Hepatocyte (in vitro differentiated cells): ENCODE measurements around the gene ELL2. TPM values are rescaled to one million over a fixed set of nuclear protein-coding genes. Genes with fewer than 3 reads are reported as not detected.

Experiments
- DNase-seq: peaks from one replicate; pipeline ENCODE4 v3.0.0-alpha.2; 2016; ENCODE audit warnings: low spot score
- H2AFZ ChIP-seq: fragments of 200-600 bp; sonication (generic); 2 replicates; pipeline ENCODE4 v1.6.0; 2016; ENCODE audit warnings: antibody characterized with exemption, mild to moderate bottlenecking
- H3K27ac ChIP-seq: fragments of 200-600 bp; sonication (generic); 2 replicates; pipeline ENCODE4 v1.5.1; 2016; ENCODE audit warnings: mild to moderate bottlenecking
- H3K27me3 ChIP-seq: fragments of 200-600 bp; sonication (generic); 2 replicates; pipeline ENCODE4 v1.6.1; 2016
- H3K36me3 ChIP-seq: fragments of 200-600 bp; sonication (generic); replicated peaks from 2 replicates; pipeline ENCODE4 v1.5.1; 2016; ENCODE audit warnings: low read depth; ENCODE audit not compliant: insufficient read depth
- H3K4me1 ChIP-seq: fragments of 200-600 bp; sonication (generic); 2 replicates; pipeline ENCODE4 v1.5.1; 2016; ENCODE audit warnings: mild to moderate bottlenecking, moderate library complexity; ENCODE audit not compliant: insufficient read depth
- H3K4me2 ChIP-seq: fragments of 200-600 bp; sonication (generic); 2 replicates; pipeline ENCODE4 v1.6.0; 2016
- H3K4me3 ChIP-seq: fragments of 200-600 bp; sonication (generic); 2 replicates; pipeline ENCODE4 v1.5.1; 2016; ENCODE audit warnings: mild to moderate bottlenecking
- H3K79me2 ChIP-seq: fragments of 200-600 bp; sonication (generic); 2 replicates; pipeline ENCODE4 v1.6.0; 2017; ENCODE audit warnings: mild to moderate bottlenecking
- H3K9me2 ChIP-seq: fragments of 200-600 bp; sonication (generic); replicated peaks from 2 replicates; pipeline ENCODE4 v1.6.0; 2017; ENCODE audit warnings: mild to moderate bottlenecking; ENCODE audit not compliant: insufficient read depth
- H3K9me3 ChIP-seq: fragments of 200-600 bp; sonication (generic); 2 replicates; pipeline ENCODE4 v1.5.1; 2016; ENCODE audit warnings: low read depth, mild to moderate bottlenecking
- H4K20me1 ChIP-seq: fragments of 200-600 bp; sonication (generic); 2 replicates; pipeline ENCODE4 v1.6.0; 2016; ENCODE audit warnings: mild to moderate bottlenecking; ENCODE audit not compliant: insufficient read depth, poor library complexity, severe bottlenecking
- CTCF ChIP-seq: fragments of 200-600 bp; sonication (generic); IDR thresholded peaks from 2 replicates; pipeline ENCODE4 v1.5.1; 2016; ENCODE audit warnings: antibody characterized with exemption, mild to moderate bottlenecking; ENCODE audit not compliant: poor library complexity
- EZH2 ChIP-seq: fragments of 200-600 bp; sonication (generic); IDR thresholded peaks from 2 replicates; pipeline ENCODE4 v1.6.1; 2016; ENCODE audit warnings: antibody characterized with exemption, mild to moderate bottlenecking, borderline replicate concordance
- EZH2phosphoT487 ChIP-seq: fragments of 200-600 bp; sonication (generic); IDR thresholded peaks from one replicate; pipeline ENCODE4 v1.6.1; 2018; ENCODE audit warnings: antibody characterized with exemption, mild to moderate bottlenecking, low read depth, moderate library complexity; ENCODE audit not compliant: unreplicated experiment, severe bottlenecking
- WGBS: methylation state at CpG from one replicate; pipeline ENCODE4 v1.1.6; 2016; ENCODE audit warnings: low lambda C conversion rate; ENCODE audit errors: missing lambda C conversion rate; 5-methylcytosine and 5-hydroxymethylcytosine counted together
- polyA plus RNA-seq: library from polyadenylated mRNA; unstranded; fragments of >200 nt; fragmentation: Nextera tagmentation; extraction: Ambion mirVana; gene quantifications from 2 replicates; pipeline ENCODE4 v1.2.1, GENCODE V29; 2016
- total RNA-seq: library from RNA; depleted of rRNA; stranded (reverse); fragments of >200 nt; gene quantifications from 2 replicates; pipeline ENCODE4 v1.2.3, GENCODE V29; 2014

Gene ELL2
- total and polyA plus RNA-seq, 2 experiments from 2014 or later, result 34.6 to 56.0 TPM

- Histone ChIP-seq H4K20me1 (no peaks in the 10 kb centered on the region), H3K4me1 (peaks cover 41% of the 10 kb centered on the region), H3K27ac (peak overlapping the region; percentile 91), H3K27me3 (no peaks in the 10 kb centered on the region), H3K9me2 (no peaks in the 10 kb centered on the region), H3K9me3 (no peaks in the 10 kb centered on the region), H2AFZ (no peak overlapping the region), H3K79me2 (no peaks in the 10 kb centered on the region), H3K4me3 (no peak overlapping the region), H3K4me2 (peak overlapping the region; percentile 68), H3K36me3 (no peaks in the 10 kb centered on the region)
- 11% methylated on average over 28 of the region's 28 CpGs for WGBS
- TF ChIP-seq CTCF, result peak; percentile 100
- no peak for TF ChIP-seq EZH2
- peak; percentile 93 for DNase-seq
These were observed 102.7 kb downstream of the ELL2 start for GRCh38 chr5:95858661-95859595.

- no peaks in the 10 kb centered on the region for H3K9me2 ChIP-seq
- H2AFZ ChIP-seq, result no peak overlapping the region
- H3K36me3 ChIP-seq, result no peaks in the 10 kb centered on the region
- H3K79me2 ChIP-seq, result no peaks in the 10 kb centered on the region
- DNase-seq, result peak; percentile 61
- no peaks in the 10 kb centered on the region for H3K27me3 ChIP-seq
- no peaks in the 10 kb centered on the region for H4K20me1 ChIP-seq
- H3K4me3 ChIP-seq, result no peak overlapping the region
- peak overlapping the region; percentile 91 for H3K27ac ChIP-seq
- 80% methylated on average over 8 of the region's 8 CpGs for WGBS
- H3K9me3 ChIP-seq, result no peaks in the 10 kb centered on the region
- peaks cover 32% of the 10 kb centered on the region for H3K4me1 ChIP-seq
- no peak for TF ChIP-seq EZH2
- no peak for TF ChIP-seq CTCF
- no peak for TF ChIP-seq EZH2phosphoT487
- no peak overlapping the region for H3K4me2 ChIP-seq
These were observed 103.6 kb downstream of the ELL2 start for GRCh38 chr5:95858023-95858461.

GRCh38 chr5:95857185-95857945 lies 104.3 kb downstream of the ELL2 start:
- 70% methylated on average over 12 of the region's 12 CpGs for WGBS
- H3K36me3 ChIP-seq, result no peaks in the 10 kb centered on the region
- H3K27ac ChIP-seq, result peak overlapping the region; percentile 91
- H3K4me1 ChIP-seq, result peaks cover 25% of the 10 kb centered on the region
- no peaks in the 10 kb centered on the region for H4K20me1 ChIP-seq
- no peaks in the 10 kb centered on the region for H3K9me2 ChIP-seq
- TF ChIP-seq CTCF (no peak), EZH2 (no peak), EZH2phosphoT487 (no peak)
- H3K27me3 ChIP-seq, result no peaks in the 10 kb centered on the region
- peak; percentile 60 for DNase-seq
- H3K4me2 ChIP-seq, result no peak overlapping the region
- no peak overlapping the region for H2AFZ ChIP-seq
- no peaks in the 10 kb centered on the region for H3K9me3 ChIP-seq
- H3K4me3 ChIP-seq, result no peak overlapping the region
- H3K79me2 ChIP-seq, result no peaks in the 10 kb centered on the region
